ENCODE data around the gene RETREG3. TPM values are rescaled to one million over a fixed set of nuclear protein-coding genes. Genes with fewer than 3 reads are reported as not detected.
A peak's percentile ranks its signal among the peaks of the same experiment; 100 is the strongest.
"Not testable (repeated sequence)": the region's sequence is repeated elsewhere in the genome, so short reads cannot be mapped to it uniquely, and the experiment has no call there.

Gene RETREG3
- total RNA-seq, 2 donors from 2014 or later = 51.5 to 55.4 TPM

DNA sequence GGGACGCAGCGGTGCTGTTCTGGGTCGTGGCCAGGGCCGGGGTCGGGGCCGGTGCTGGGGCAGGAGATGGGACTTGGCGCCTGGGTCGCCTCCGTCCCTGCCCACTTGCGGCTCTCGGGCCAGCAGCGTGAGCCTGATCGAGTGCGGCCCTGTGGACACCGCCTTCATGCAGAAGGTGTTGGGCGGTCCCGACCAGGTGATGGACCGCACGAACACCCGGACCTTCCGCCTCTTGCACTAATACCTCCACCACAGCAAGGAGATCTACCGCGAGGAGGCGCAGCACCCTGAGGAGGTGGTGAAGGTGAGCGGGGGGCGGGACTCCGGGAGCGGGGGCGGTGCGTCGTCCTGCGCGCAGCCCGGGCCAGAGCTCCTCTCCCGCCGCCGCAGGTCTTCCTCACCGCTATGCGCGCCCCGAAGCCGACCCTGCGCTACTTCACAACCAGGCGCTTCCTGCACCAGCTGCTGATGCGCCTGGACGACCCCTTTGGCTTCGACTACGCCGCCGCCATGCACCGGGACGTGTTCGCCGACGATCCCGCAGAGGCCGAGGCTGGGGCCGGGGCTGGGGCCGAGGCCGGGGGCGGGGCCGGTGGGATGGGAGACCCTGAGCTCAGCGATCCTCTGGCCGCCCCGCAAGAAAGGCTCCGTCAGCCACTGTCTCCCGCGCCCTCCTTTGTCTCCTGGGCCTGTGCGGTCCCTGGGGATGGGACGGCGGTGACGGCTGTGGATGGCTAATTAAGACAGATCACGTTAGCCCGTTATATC lies 60.9 kb downstream of the RETREG3 start:
- H3K27me3 ChIP-seq (ENCODE audit: control insufficient read depth, insufficient read depth, low read length, poor library complexity, severe bottlenecking) = no peaks in the 10 kb centered on the region
- H3K27me3 Mint-ChIP-seq (ENCODE audit: insufficient read depth) = no peaks in the 10 kb centered on the region
- H3K36me3 Mint-ChIP-seq (ENCODE audit: low read depth) = peaks cover 9% of the 10 kb centered on the region
- peak; percentile 100 for DNase-seq
- H3K4me1 ChIP-seq (ENCODE audit: control insufficient read depth, insufficient read depth, low read length) = no peaks in the 10 kb centered on the region
- H3K9ac ChIP-seq (ENCODE audit: extremely low read depth, low read length, poor library complexity, severe bottlenecking) = peak overlapping the region; percentile 20
- H3K4me3 ChIP-seq (ENCODE audit: low read length) = peak overlapping the region; percentile 62
- peak overlapping the region; percentile 45 for H3K4me3 Mint-ChIP-seq
- no peaks in the 10 kb centered on the region for H3K36me3 ChIP-seq (ENCODE audit: control insufficient read depth, insufficient read depth, low read length)
- no peaks in the 10 kb centered on the region for H3K9me3 ChIP-seq (ENCODE audit: control insufficient read depth, low read length)
- no peak overlapping the region for H3K27ac Mint-ChIP-seq
- peaks cover 10% of the 10 kb centered on the region for H3K4me1 Mint-ChIP-seq
- no peaks in the 10 kb centered on the region for H3K9me3 Mint-ChIP-seq
- H3K27ac ChIP-seq (ENCODE audit: low read depth, low read length) = peak overlapping the region; percentile 18
- TF ChIP-seq, protein P1, sequence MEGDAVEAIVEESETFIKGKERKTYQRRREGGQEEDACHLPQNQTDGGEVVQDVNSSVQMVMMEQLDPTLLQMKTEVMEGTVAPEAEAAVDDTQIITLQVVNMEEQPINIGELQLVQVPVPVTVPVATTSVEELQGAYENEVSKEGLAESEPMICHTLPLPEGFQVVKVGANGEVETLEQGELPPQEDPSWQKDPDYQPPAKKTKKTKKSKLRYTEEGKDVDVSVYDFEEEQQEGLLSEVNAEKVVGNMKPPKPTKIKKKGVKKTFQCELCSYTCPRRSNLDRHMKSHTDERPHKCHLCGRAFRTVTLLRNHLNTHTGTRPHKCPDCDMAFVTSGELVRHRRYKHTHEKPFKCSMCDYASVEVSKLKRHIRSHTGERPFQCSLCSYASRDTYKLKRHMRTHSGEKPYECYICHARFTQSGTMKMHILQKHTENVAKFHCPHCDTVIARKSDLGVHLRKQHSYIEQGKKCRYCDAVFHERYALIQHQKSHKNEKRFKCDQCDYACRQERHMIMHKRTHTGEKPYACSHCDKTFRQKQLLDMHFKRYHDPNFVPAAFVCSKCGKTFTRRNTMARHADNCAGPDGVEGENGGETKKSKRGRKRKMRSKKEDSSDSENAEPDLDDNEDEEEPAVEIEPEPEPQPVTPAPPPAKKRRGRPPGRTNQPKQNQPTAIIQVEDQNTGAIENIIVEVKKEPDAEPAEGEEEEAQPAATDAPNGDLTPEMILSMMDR (conservative IDR thresholded peaks at IDR 0.05) = peak; percentile 82
- 11 to 25% methylated on average over 42 to 74 of the region's 74 CpGs for WGBS, 2 experiments (ENCODE audit: insufficient coverage in 1 of 2, insufficient read length in 1 of 2)

DNA sequence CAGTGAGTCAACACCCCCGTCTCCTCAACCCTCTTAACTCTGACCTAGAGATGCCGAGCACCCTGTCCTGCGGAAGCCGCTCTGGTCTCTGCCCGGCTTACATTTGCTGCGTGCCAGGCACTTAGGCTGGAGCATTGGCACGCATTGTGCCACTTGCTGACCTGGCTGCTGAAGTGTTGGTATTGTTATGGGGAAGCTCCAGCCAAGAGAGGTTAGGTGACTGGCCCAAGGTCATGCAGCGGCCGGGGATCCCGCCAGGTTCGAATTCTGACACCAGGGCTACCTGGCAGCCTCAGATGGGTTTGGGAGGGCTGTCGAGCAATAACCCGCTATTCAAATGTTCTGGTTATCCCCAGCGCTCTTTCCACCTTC lies 61.5 kb downstream of the RETREG3 start:
- Mint-ChIP-seq H3K36me3 (ENCODE audit: low read depth) (peaks cover 9% of the 10 kb centered on the region), H3K27ac (no peak overlapping the region), H3K27me3 (ENCODE audit: insufficient read depth) (no peaks in the 10 kb centered on the region), H3K4me1 (peaks cover 10% of the 10 kb centered on the region), H3K9me3 (no peaks in the 10 kb centered on the region), H3K4me3 (peak overlapping the region; percentile 45)
- H3K9me3 ChIP-seq (ENCODE audit: control insufficient read depth, low read length) = no peaks in the 10 kb centered on the region
- TF ChIP-seq, protein P1 (conservative IDR thresholded peaks at IDR 0.05) = no peak
- H3K9ac ChIP-seq (ENCODE audit: extremely low read depth, low read length, poor library complexity, severe bottlenecking) = no peak overlapping the region
- WGBS, 2 experiments (ENCODE audit: insufficient coverage in 1 of 2, insufficient read length in 1 of 2) = 90 to 91% methylated on average over 8 to 14 of the region's 14 CpGs
- H3K27me3 ChIP-seq (ENCODE audit: control insufficient read depth, insufficient read depth, low read length, poor library complexity, severe bottlenecking) = no peaks in the 10 kb centered on the region
- no peaks in the 10 kb centered on the region for H3K4me1 ChIP-seq (ENCODE audit: control insufficient read depth, insufficient read depth, low read length)
- no peak overlapping the region for H3K27ac ChIP-seq (ENCODE audit: low read depth, low read length)
- no peak overlapping the region for H3K4me3 ChIP-seq (ENCODE audit: low read length)
- no peak for DNase-seq
- H3K36me3 ChIP-seq (ENCODE audit: control insufficient read depth, insufficient read depth, low read length) = no peaks in the 10 kb centered on the region

DNA sequence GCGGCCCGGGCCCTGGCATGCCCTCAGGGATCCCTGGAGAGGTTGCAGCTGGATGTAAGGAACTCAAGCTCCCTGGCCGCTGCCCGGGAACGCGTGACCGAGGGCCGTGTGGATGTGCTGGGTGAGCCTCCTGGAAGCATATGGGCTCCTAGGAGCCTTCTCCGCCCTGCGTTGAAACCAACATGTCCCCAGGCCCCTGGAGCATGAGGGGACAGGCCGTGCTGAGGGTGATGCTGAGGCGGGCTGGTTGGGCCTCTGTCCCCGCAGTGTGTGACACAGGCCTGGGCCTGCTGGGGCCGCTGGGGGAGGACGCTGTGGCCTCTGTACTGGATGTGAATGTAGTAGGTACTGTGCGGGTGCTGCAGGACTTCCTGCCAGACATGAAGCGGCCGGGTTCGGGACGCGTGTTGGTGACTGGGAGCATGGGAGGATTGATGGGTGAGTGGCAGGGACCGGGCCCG lies 62.1 kb downstream of the RETREG3 start:
- Mint-ChIP-seq H3K4me3 (no peak overlapping the region), H3K36me3 (ENCODE audit: low read depth) (peaks cover 9% of the 10 kb centered on the region), H3K27ac (no peak overlapping the region), H3K4me1 (peaks cover 10% of the 10 kb centered on the region), H3K27me3 (ENCODE audit: insufficient read depth) (no peaks in the 10 kb centered on the region), H3K9me3 (no peaks in the 10 kb centered on the region)
- Histone ChIP-seq H3K9ac (ENCODE audit: extremely low read depth, low read length, poor library complexity, severe bottlenecking) (no peak overlapping the region), H3K4me3 (ENCODE audit: low read length) (no peak overlapping the region), H3K27ac (ENCODE audit: low read depth, low read length) (no peak overlapping the region), H3K9me3 (ENCODE audit: control insufficient read depth, low read length) (no peaks in the 10 kb centered on the region), H3K27me3 (ENCODE audit: control insufficient read depth, insufficient read depth, low read length, poor library complexity, severe bottlenecking) (no peaks in the 10 kb centered on the region), H3K4me1 (ENCODE audit: control insufficient read depth, insufficient read depth, low read length) (no peaks in the 10 kb centered on the region), H3K36me3 (ENCODE audit: control insufficient read depth, insufficient read depth, low read length) (no peaks in the 10 kb centered on the region)
- 90 to 93% methylated on average over 10 to 23 of the region's 23 CpGs for WGBS, 2 experiments (ENCODE audit: insufficient coverage in 1 of 2, insufficient read length in 1 of 2)
- TF ChIP-seq, protein P1 (conservative IDR thresholded peaks at IDR 0.05) = no peak
- no peak for DNase-seq

DNA sequence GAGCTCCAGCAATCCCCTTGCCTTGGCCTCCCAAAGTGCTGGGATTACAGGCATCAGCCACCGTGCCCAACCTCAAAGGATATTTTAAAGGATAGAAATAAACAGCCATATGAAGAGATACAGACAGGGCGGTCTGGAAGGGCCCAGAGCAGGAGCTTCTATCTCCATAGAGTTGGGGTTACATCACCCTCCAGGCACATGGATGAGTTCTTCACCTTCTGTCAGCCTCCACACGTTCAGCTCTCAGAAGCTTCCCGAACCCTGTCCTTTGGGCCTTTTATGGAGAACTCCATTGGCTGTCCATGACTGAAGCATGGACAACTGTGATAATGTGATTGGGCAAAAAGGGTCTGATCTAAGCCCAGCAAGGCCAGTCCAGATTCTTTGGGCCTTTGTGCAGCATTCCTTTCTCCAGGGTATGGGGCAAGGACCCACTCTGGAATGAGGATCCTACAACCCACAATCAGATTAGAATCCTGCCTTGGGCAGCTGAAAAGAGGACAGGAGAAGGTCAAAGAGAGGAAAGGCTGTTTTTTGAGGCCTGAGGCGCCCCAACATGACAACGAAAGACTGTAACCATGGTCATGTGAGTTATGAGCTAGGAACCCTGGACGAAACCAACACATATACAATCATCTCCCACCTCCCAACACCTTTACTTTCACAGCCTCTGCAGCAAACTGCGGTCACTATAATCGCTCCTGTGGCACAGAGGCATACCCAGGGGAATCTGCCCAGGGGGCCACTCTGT lies 63.2 kb downstream of the RETREG3 start:
- H3K4me3 Mint-ChIP-seq; H3K9ac ChIP-seq (ENCODE audit: extremely low read depth, low read length, poor library complexity, severe bottlenecking); H3K27ac Mint-ChIP-seq; DNase-seq; H3K9me3 Mint-ChIP-seq; H3K4me1 ChIP-seq (ENCODE audit: control insufficient read depth, insufficient read depth, low read length); H3K4me3 ChIP-seq (ENCODE audit: low read length); H3K4me1 Mint-ChIP-seq; H3K27me3 ChIP-seq (ENCODE audit: control insufficient read depth, insufficient read depth, low read length, poor library complexity, severe bottlenecking); H3K27me3 Mint-ChIP-seq (ENCODE audit: insufficient read depth); H3K9me3 ChIP-seq (ENCODE audit: control insufficient read depth, low read length); H3K27ac ChIP-seq (ENCODE audit: low read depth, low read length); H3K36me3 ChIP-seq (ENCODE audit: control insufficient read depth, insufficient read depth, low read length): not testable (repeated sequence)
- peaks cover 16% of the 10 kb centered on the region for H3K36me3 Mint-ChIP-seq (ENCODE audit: low read depth)
- WGBS, 2 experiments (ENCODE audit: insufficient coverage in 1 of 2, insufficient read length in 1 of 2) = 87 to 100% methylated on average over 2 to 6 of the region's 9 CpGs
